Measurements from ENCODE around the gene WDR62.

DNA sequence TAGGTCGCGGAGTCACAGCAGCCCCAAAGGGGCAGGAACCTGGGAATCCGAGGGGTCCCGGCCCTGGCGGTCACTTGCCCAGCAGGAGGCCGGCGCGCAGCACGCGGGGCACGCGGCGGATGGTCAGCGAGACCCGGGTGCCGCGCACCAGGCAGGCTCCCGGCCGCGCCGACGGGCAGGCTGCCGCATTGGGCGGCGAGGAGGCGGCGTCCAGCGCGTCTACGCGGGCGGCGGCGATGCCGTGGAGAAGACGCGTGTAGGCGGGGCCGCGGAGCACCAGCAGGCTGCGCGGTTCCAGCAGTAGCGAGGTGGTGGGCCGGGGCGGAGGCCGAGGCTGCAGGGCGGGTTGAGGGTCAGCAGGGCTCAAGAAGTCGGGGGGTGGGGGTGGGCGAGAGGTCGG, 45.5 kb upstream of the WDR62 start:
- no peak for TF ChIP-seq CTCF (IDR thresholded peaks at IDR 0.05)
- no peak; the same call in 1 of the 2 replicates for TF ChIP-seq POLR2AphosphoS5 (IDR thresholded peaks at IDR 0.05; ENCODE audit: low read depth, low read length)
- TF ChIP-seq TCF7L2 (IDR thresholded peaks at IDR 0.05; ENCODE audit: low read depth, low read length) = no peak
- TF ChIP-seq, protein P1, sequence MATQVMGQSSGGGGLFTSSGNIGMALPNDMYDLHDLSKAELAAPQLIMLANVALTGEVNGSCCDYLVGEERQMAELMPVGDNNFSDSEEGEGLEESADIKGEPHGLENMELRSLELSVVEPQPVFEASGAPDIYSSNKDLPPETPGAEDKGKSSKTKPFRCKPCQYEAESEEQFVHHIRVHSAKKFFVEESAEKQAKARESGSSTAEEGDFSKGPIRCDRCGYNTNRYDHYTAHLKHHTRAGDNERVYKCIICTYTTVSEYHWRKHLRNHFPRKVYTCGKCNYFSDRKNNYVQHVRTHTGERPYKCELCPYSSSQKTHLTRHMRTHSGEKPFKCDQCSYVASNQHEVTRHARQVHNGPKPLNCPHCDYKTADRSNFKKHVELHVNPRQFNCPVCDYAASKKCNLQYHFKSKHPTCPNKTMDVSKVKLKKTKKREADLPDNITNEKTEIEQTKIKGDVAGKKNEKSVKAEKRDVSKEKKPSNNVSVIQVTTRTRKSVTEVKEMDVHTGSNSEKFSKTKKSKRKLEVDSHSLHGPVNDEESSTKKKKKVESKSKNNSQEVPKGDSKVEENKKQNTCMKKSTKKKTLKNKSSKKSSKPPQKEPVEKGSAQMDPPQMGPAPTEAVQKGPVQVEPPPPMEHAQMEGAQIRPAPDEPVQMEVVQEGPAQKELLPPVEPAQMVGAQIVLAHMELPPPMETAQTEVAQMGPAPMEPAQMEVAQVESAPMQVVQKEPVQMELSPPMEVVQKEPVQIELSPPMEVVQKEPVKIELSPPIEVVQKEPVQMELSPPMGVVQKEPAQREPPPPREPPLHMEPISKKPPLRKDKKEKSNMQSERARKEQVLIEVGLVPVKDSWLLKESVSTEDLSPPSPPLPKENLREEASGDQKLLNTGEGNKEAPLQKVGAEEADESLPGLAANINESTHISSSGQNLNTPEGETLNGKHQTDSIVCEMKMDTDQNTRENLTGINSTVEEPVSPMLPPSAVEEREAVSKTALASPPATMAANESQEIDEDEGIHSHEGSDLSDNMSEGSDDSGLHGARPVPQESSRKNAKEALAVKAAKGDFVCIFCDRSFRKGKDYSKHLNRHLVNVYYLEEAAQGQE (IDR thresholded peaks at IDR 0.05; ENCODE audit: insufficient read depth in 1 of 2, low read depth in 2 of 2, low read length in 1 of 2) = 0 out of 4 replicates have a peak, but pooled peaks of 1 of the 2 experiments have one; percentile 9
- TF ChIP-seq SIN3A (IDR thresholded peaks at IDR 0.05; ENCODE audit: borderline replicate concordance, insufficient read depth, low read depth, low read length) = no peak; the same call in 1 of the 2 replicates
